ENCODE results near the gene KSR2. TPM values are rescaled to one million over a fixed set of nuclear protein-coding genes. Genes with fewer than 3 reads are reported as not detected.
A peak's percentile ranks its signal among the peaks of the same experiment; 100 is the strongest.
"Not testable (repeated sequence)": the region's sequence is repeated elsewhere in the genome, so short reads cannot be mapped to it uniquely, and the experiment has no call there.

Gene KSR2
- total RNA-seq, 4 donors from 2014 or later, result 0.32 to 7.0 (median 0.60) TPM

- Histone ChIP-seq H3K9me3 (no peaks in the 10 kb centered on the region), H3K27me3 (no peaks in the 10 kb centered on the region), H3K36me3 (no peaks in the 10 kb centered on the region), H3K4me1 (no peaks in the 10 kb centered on the region), H3K4me3 (no peak overlapping the region), H3K27ac (no peak overlapping the region)
- TF ChIP-seq EP300 (IDR thresholded peaks at IDR 0.05; ENCODE audit: low read depth) (no peak), CTCF (IDR thresholded peaks at IDR 0.05) (no peak), POLR2AphosphoS5 (IDR thresholded peaks at IDR 0.05) (no peak)
- intact Hi-C loops (cut with DNase I; ENCODE audit: low total_unique reads), result no loop called here
- in situ Hi-C loops (cut with MboI; ENCODE audit: low pct_ligation_motif_present in 1 of 4, low pct_unique_long_range_greater_than_20kb in 1 of 4, low sequenced_read_pairs in 3 of 4), result no loop called here
- no peak for DNase-seq
Observed at GRCh38 chr12:117861691-117862090, 107.1 kb downstream of the KSR2 start.

- H3K36me3 ChIP-seq; H3K27me3 ChIP-seq; H3K27ac ChIP-seq; H3K9me3 ChIP-seq; H3K4me3 ChIP-seq; DNase-seq; intact Hi-C loops (cut with DNase I; ENCODE audit: low total_unique reads); in situ Hi-C loops (cut with MboI; ENCODE audit: low pct_ligation_motif_present in 1 of 4, low pct_unique_long_range_greater_than_20kb in 1 of 4, low sequenced_read_pairs in 3 of 4); H3K4me1 ChIP-seq: not testable (repeated sequence)
- 85 to 92% methylated on average over 4 to 13 of the region's 13 CpGs for WGBS, 2 donors (ENCODE audit: low coverage in 1 of 2)
Observed at GRCh38 chr12:117860787-117861290, 108.0 kb downstream of the KSR2 start.

GRCh38 chr12:117860111-117860510 is 108.7 kb downstream of the KSR2 start:
- 87 to 89% methylated on average over 7 to 15 of the region's 15 CpGs for WGBS, 2 donors (ENCODE audit: low coverage in 1 of 2)
- Histone ChIP-seq H3K4me3 (no peak overlapping the region), H3K36me3 (no peaks in the 10 kb centered on the region), H3K9me3 (no peaks in the 10 kb centered on the region), H3K27ac (no peak overlapping the region), H3K4me1 (no peaks in the 10 kb centered on the region), H3K27me3 (no peaks in the 10 kb centered on the region)
- intact Hi-C loops (cut with DNase I; ENCODE audit: low total_unique reads) (no loop called here), in situ Hi-C loops (cut with MboI; ENCODE audit: low pct_ligation_motif_present in 1 of 4, low pct_unique_long_range_greater_than_20kb in 1 of 4, low sequenced_read_pairs in 3 of 4) (no loop called here)
- no peak for DNase-seq
- TF ChIP-seq POLR2A (IDR thresholded peaks at IDR 0.05) (no peak), POLR2AphosphoS5 (IDR thresholded peaks at IDR 0.05) (no peak), CTCF (IDR thresholded peaks at IDR 0.05) (no peak), EP300 (IDR thresholded peaks at IDR 0.05; ENCODE audit: low read depth) (no peak)

GRCh38 chr12:117857632-117858612 is 110.9 kb downstream of the KSR2 start:
- peak; percentile 45 for DNase-seq
- no peaks in the 10 kb centered on the region for H3K4me1 ChIP-seq
- no peak for TF ChIP-seq POLR2AphosphoS5 (IDR thresholded peaks at IDR 0.05)
- TF ChIP-seq CTCF (IDR thresholded peaks at IDR 0.05), result peak; percentile 43 to 58 (median 54)
- 65 to 70% methylated on average over 10 to 13 of the region's 13 CpGs for WGBS, 2 donors (ENCODE audit: low coverage in 1 of 2)
- H3K4me3 ChIP-seq, result no peak overlapping the region
- H3K27me3 ChIP-seq, result no peaks in the 10 kb centered on the region
- H3K9me3 ChIP-seq, result no peaks in the 10 kb centered on the region
- H3K27ac ChIP-seq, result no peak overlapping the region
- intact Hi-C loops (cut with DNase I; ENCODE audit: low total_unique reads), result no loop called here
- in situ Hi-C loops (cut with MboI; ENCODE audit: low pct_ligation_motif_present in 1 of 4, low pct_unique_long_range_greater_than_20kb in 1 of 4, low sequenced_read_pairs in 3 of 4), result no loop called here
- no peaks in the 10 kb centered on the region for H3K36me3 ChIP-seq

- H3K36me3 ChIP-seq; intact Hi-C loops (cut with DNase I; ENCODE audit: low total_unique reads); in situ Hi-C loops (cut with MboI; ENCODE audit: low pct_ligation_motif_present in 1 of 4, low pct_unique_long_range_greater_than_20kb in 1 of 4, low sequenced_read_pairs in 3 of 4); H3K27me3 ChIP-seq; H3K4me1 ChIP-seq; H3K9me3 ChIP-seq; H3K27ac ChIP-seq; DNase-seq; H3K4me3 ChIP-seq: not testable (repeated sequence)
- 51 to 57% methylated on average over 3 to 4 of the region's 4 CpGs for WGBS, 2 donors (ENCODE audit: low coverage in 1 of 2)
Observed at GRCh38 chr12:117857139-117857538, 111.7 kb downstream of the KSR2 start.
